Upper lobe of right lung (tissue), 1 donor: ENCODE results near the gene GNA14. TPM values are rescaled to one million over a fixed set of nuclear protein-coding genes. Genes with fewer than 3 reads are reported as not detected.

ENCODE experiments used
- ATAC-seq: fragments of 200-7000 bp; cut with Tn5 transposase; one replicate; pipeline ENCODE4 v1.9.1; 2020; ENCODE audit warnings: mild to moderate bottlenecking, moderate library complexity
- DNase-seq: peaks from one replicate; pipeline ENCODE4 v3.0.0-alpha.2; 2020
- H3K27ac ChIP-seq: fragments of 200-600 bp; one replicate; pipeline ENCODE4 v1.8.0; 2022
- H3K27me3 ChIP-seq: fragments of 200-600 bp; one replicate; pipeline ENCODE4 v1.8.0; 2022; ENCODE audit warnings: mild to moderate bottlenecking
- H3K36me3 ChIP-seq: fragments of 200-600 bp; one replicate; pipeline ENCODE4 v1.8.0; 2022
- H3K4me1 ChIP-seq: fragments of 200-600 bp; one replicate; pipeline ENCODE4 v1.8.0; 2022
- H3K4me3 ChIP-seq: fragments of 200-600 bp; one replicate; pipeline ENCODE4 v1.8.0; 2022; ENCODE audit warnings: mild to moderate bottlenecking
- H3K9me3 ChIP-seq: fragments of 200-600 bp; one replicate; pipeline ENCODE4 v1.8.0; 2022
- CTCF ChIP-seq: fragments of 200-600 bp; IDR thresholded peaks from one replicate; pipeline ENCODE4 v1.8.0; 2022; ENCODE audit warnings: antibody characterized with exemption
- intact Hi-C: fragments of 100-400 bp; cut with DNase I; formaldehyde crosslinking; loops from one replicate; pipeline ENCODE4 v1.11.0; 2022
- total RNA-seq: library from RNA; stranded (reverse); fragmentation: NEBNext Ultra II Directional; extraction: Animal tissue kit (Norgen Biotek cat#: 25700); gene quantifications from one replicate; pipeline ENCODE4 v1.2.1, GENCODE V29; 2021
- donor health status: DM: no; HTN: yes; CAD: no; lungs with severe emphysema.

GNA14 gene
- total RNA-seq, 1 donor from 2014 or later = 15.7 TPM

GRCh38 chr9:77511525-77511924 lies 136.6 kb downstream of the GNA14 start:
- no peak for TF ChIP-seq CTCF
- no peaks in the 10 kb centered on the region for H3K9me3 ChIP-seq
- H3K27ac ChIP-seq = no peak overlapping the region
- no peak for DNase-seq
- intact Hi-C loops = no loop called here
- H3K4me3 ChIP-seq = no peak overlapping the region
- H3K27me3 ChIP-seq = no peaks in the 10 kb centered on the region
- ATAC-seq = no peak
- H3K36me3 ChIP-seq = no peaks in the 10 kb centered on the region
- H3K4me1 ChIP-seq = peaks cover 30% of the 10 kb centered on the region

- intact Hi-C loops = no loop called here
- Histone ChIP-seq H3K9me3 (no peaks in the 10 kb centered on the region), H3K27ac (no peak overlapping the region), H3K4me1 (peaks cover 33% of the 10 kb centered on the region), H3K36me3 (no peaks in the 10 kb centered on the region), H3K27me3 (no peaks in the 10 kb centered on the region), H3K4me3 (no peak overlapping the region)
- no peak for TF ChIP-seq CTCF
- no peak for ATAC-seq
- no peak for DNase-seq
Observed at GRCh38 chr9:77510666-77511065, 137.5 kb downstream of the GNA14 start.

GRCh38 chr9:77508396-77508795 lies 139.7 kb downstream of the GNA14 start:
- DNase-seq (no peak), ATAC-seq (no peak)
- Histone ChIP-seq H3K4me1 (peaks cover 14% of the 10 kb centered on the region), H3K27ac (no peak overlapping the region), H3K36me3 (no peaks in the 10 kb centered on the region), H3K27me3 (no peaks in the 10 kb centered on the region), H3K9me3 (no peaks in the 10 kb centered on the region), H3K4me3 (no peak overlapping the region)
- no peak for TF ChIP-seq CTCF
- intact Hi-C loops = no loop called here

- no peaks in the 10 kb centered on the region for H3K9me3 ChIP-seq
- ATAC-seq (peak; percentile 33), DNase-seq (no peak)
- no peak for TF ChIP-seq CTCF
- H3K27me3 ChIP-seq = no peaks in the 10 kb centered on the region
- intact Hi-C loops = no loop called here
- H3K4me1 ChIP-seq = peaks cover 10% of the 10 kb centered on the region
- H3K27ac ChIP-seq = no peak overlapping the region
- H3K4me3 ChIP-seq = no peak overlapping the region
- H3K36me3 ChIP-seq = no peaks in the 10 kb centered on the region
Observed at GRCh38 chr9:77507212-77507961, 140.7 kb downstream of the GNA14 start.

GRCh38 chr9:77505232-77505631 lies 142.9 kb downstream of the GNA14 start:
- no peak for TF ChIP-seq CTCF

More at GRCh38 chr9:77505232-77505631, 142.9 kb downstream of the GNA14 start:
- intact Hi-C loops = no loop called here
- ATAC-seq = no peak
- Histone ChIP-seq H3K27me3 (no peaks in the 10 kb centered on the region), H3K36me3 (no peaks in the 10 kb centered on the region), H3K27ac (no peak overlapping the region), H3K9me3 (no peaks in the 10 kb centered on the region), H3K4me3 (no peak overlapping the region), H3K4me1 (peaks cover 10% of the 10 kb centered on the region)
- no peak for DNase-seq
